UCSD-AML1 (cell line): Measurements from ENCODE around the gene ZRSR2.

ENCODE experiments used
- DNase-seq: peaks from one replicate; lab custom pipeline; 2025; ENCODE audit not compliant: unreplicated experiment; lab: John Stamatoyannopoulos, UW

ZRSR2 gene

DNA sequence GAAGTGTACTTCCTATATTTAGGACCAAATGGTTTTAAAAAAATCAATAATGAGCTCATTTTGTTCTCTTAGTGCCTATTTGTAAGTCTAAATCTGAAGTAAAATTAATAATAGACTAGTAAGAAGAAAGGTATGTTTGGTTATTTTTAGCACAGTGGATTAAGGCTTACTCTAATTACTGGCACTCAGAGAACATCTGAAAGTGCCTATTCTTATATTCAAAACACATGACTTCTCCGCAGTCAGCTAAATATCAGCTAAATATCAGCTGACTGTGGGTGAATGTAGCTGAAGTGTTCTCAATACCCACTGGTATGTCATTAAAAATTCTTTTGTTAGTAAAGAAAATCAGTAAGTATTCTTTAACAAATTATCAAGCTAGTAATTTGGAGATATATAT is 58.3 kb downstream of the ZRSR2 start:
- no peak for DNase-seq

DNA sequence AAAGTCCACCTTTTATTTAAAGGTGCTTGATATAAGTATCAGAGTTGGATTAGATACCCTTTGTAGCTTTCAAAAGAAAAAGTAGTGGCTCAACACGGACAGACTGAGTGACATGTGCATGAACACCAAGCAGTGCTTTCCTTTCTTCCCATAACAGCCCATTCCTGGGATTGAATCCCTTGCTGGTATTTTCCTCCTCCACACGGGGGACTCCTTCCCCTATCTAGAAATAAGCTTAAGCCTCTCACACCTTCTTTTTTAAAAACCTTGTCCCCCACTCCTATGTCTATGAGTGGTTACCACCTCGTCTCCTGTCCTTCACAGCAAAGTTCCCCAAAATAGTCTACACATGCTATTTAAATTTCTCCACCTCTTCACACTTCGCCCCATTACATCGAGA is 59.3 kb downstream of the ZRSR2 start:
- no peak for DNase-seq

DNA sequence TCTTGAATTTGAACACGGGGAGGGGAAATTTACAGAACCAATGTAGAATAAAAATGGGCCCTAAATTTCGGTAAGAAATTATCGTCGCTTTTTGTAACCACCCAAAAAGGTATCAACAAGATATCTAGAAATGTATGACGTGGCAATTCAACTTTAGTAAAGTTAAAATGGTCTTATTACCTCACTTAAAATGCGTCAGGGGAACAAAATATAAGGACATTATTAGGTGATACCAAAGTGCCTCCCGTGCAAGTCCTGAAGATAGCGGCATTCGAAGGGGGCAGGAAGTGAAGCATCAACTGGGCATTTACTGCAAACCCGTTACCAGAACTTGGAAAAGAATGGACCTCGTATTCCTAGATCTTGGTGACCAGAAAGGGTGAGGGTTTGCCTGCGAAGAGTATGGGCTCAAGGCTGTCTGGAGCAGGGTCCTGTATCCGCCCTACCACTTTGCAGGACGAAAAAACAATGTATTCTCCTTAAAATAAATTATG is 63.3 kb downstream of the ZRSR2 start:
- DNase-seq: no peak

DNA sequence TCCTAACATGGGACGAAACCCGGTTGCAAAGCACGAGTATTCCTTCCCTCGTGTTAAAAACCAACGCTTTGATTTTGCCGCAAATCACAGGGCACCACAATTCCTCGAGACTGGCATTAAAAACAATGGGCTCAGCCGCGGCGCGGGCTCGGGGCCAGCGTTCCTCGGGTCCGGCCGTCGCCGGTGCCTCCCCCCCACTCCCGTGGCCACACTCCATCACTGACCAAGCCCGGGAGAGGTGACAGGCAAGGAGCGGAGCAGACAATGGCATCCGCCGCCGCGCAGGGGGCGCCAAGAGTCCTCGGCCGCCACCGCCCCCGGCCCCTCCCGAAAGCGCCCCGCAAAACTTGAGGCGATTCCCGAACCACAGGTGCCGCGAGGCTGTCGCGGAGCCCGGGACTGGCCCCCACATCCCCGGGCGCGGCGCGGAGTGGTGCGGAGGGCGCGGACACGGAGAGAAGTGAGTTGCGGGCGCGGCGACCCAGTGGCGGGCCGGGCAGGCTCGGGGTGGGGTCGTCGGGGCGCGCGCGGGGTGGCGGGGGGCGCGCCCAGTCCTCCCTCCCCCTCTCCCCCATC is 63.9 kb downstream of the ZRSR2 start:
- peak; percentile 28 for DNase-seq

DNA sequence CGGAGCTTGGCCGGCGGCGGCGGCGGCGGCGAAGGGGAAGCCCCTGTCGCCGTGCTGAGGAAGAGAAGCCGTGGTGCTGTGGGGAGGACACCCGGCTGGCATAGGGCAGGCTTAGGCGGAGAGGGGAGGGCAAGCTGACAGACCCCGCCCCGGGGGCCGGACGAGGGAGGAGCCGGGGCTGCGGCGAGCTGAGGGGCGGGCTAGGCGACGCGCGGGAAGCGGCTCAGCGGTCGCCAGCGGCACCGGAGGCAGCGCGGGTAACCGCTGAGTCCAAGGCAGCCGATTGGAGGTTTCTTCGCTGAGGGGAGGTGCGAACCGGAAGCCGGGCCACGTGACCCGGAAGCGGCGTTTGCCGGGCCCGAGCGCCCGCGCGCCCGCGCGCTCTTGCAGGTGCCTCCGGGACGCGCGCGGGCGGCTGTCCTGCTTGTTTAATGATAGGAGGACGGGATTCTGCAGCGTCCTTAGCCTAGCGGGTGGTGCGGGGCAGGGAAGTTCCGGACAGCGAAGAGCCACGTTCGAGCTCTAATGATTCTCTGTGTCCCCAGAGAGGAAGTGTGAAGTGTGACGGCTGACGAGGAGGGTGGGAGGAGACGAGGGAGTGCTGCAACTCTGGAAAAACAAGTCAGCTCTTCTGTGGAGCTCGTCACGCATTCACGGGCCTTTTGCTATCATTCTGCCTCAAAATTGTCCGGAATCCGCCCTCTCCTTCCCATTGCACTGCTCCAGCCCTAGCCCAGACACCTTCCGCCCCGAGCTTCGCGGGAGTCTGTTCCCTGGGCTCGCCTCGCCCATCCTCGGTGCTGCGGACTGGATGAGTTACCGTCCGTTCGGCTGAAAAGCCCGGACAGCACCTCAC is 64.7 kb downstream of the ZRSR2 start, which contains the start of gene AP1S2:
TSS of gene AP1S2 (minus strand) at position 102 of the 856 bp plus-strand sequence. CDS start 2,289 bp downstream, outside the sequence.
- DNase-seq: peak; percentile 97

DNA sequence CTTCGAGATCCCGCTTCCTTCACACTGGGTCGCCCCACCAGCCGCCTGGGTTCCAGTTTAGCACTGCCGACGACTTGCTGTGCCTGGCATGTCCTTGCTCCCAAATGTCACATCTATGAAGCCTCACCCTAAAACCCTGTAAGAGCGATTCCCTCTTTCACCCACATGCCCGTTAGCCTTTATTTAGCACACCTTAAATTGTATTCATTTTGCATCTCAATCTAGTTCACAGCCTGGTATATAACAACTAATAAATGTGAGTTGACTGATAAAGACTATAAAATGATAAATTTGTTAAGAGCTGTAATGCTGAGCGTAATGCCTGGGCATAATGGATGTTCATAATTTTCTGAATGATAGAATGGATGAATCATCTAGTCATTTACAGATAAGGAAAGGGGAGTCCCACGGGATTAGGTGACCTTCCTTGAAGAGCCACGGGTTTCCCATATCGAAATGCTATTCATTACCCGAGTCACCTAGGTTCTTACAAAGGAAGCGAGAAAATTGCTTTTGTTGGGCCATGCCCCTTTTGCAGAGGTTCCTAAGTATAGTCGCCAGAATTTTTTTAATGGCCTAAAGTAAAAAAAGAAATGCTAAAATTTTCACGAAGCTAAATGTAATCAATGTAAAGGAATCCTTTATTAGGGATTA is 65.4 kb downstream of the ZRSR2 start:
- DNase-seq: no peak

GRCh38 chrX:15856222-15856587 is 65.9 kb downstream of the ZRSR2 start:
- peak; percentile 13 for DNase-seq

GRCh38 chrX:15856636-15857035 is 66.4 kb downstream of the ZRSR2 start:
- no peak for DNase-seq

GRCh38 chrX:15858051-15858450 is 67.8 kb downstream of the ZRSR2 start:
- DNase-seq: no peak

DNA sequence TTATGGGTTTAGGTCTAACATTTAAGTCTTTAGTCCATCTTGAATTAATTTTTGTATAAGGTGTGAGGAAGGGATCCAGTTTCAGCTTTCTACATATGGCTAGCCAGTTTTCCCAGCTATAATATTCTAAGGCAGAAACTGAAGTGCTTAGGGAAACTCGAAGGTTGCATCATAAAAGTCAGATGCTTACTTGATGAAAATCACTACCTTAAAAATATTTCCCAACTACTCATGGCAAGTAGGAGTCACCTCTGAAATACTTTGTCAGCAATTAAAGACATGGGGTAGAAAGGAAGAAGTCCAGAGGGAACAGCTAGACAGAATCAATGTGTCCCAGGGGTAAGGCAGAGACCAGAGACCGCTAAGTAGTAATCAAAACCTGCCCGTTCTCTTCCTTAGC is 70.6 kb downstream of the ZRSR2 start:
- no peak for DNase-seq

- no peak for DNase-seq
These were observed 73.7 kb downstream of the ZRSR2 start for GRCh38 chrX:15864023-15864422.

GRCh38 chrX:15864629-15865028 is 74.3 kb downstream of the ZRSR2 start:
- no peak for DNase-seq

GRCh38 chrX:15866147-15866546 is 75.9 kb downstream of the ZRSR2 start:
- no peak for DNase-seq

DNA sequence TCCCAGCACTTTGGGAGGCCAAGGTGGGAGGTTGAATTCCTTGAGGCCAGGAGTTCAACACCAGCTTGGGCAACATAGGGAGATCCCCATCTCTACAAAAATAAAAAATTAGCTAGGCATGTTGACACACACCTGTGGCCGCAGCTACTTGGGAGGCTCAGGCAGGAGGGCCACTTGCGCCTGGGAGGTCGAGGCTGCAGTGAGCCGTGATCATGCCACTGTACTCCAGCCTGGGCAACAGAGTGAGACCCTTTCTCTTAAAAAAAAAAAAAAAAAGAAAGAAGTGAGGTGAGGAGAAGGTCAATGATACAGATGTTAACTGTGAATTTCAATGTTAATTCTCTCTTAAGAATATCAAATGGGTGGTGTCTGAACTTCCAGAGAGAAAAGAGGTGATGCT is 79.4 kb downstream of the ZRSR2 start:
- no peak for DNase-seq

DNA sequence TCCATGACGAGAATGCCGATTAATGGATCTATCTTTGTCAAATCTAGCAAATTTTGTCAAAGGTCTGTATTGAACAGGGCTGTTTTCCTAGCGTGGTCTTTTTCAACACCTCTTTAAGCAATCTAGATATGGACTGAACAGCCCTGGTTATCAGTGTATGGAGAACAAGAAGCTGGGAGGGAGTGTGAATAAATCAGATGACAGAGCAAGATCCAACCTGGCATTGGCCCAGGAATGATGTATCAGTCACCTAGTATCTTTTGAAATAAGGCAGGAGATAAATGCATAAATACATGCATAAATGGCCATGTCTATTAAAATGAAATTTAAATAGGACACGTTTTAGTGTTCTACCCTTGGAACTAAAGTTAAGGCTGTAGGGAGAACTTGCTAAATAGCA is 80.0 kb downstream of the ZRSR2 start:
- DNase-seq: no peak
